H1 (cell line): ENCODE measurements around the gene DIP2C. TPM values are rescaled to one million over a fixed set of nuclear protein-coding genes. Genes with fewer than 3 reads are reported as not detected.

Experiments
- CHD7 ChIP-seq: fragments of 300-600 bp; sonication (generic); IDR thresholded peaks from 2 replicates; pipeline ENCODE4 v1.7.1; 2012; ENCODE audit warnings: low read length, moderate library complexity, mild to moderate bottlenecking, inconsistent platforms; ENCODE audit not compliant: insufficient replicate concordance
- polyA plus RNA-seq, 7 experiments: library from polyadenylated mRNA; depleted of rRNA in 3 of 7; stranded (reverse) in 5 of 7; unstranded in 2 of 7; fragments of >200 nt in 5 of 7; fragments of 200-250 nt in 2 of 7; gene quantifications; 1 replicate in 5 of 7; 2 replicates in 1 of 7; 4 replicates in 1 of 7; pipeline versions ENCODE4 v1.2.1 to v1.2.3, GENCODE V29; 2011 to 2013; ENCODE audit warnings: missing spikeins in 2 of 7, mixed read lengths in 2 of 7
- total RNA-seq: library from RNA; stranded (reverse); fragmentation: NEBNext Ultra II Directional; extraction: Animal tissue kit (Norgen Biotek cat#: 25700); gene quantifications from 2 replicates; pipeline ENCODE4 v1.2.1, GENCODE V29; 2021

Gene DIP2C
- total and polyA plus RNA-seq, 2 of the 8 experiments (the other 6 are each of a cell fraction or from before 2014, with no cell fraction given) = 3.8 to 9.3 TPM

DNA sequence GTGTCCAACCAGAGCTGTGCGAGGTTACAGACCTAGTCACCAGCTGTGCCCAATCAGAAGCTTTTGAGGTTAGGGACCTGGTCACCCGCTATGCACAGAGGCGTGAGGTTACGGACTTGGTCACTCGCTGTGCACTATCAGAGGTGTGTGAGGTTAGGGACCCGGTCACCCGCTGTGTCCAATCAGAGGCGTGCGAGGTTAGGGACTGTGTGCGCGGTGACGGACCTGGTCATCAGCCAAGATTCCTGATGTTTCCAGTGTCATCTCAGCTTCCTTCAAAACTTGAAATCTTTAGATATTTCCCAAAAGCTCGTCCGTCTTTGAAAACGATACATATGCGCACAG, 182.1 kb downstream of the DIP2C start (continued):
- TF ChIP-seq CHD7 = no peak
